Dedifferentiated amniotic fluid mesenchymal stem cell (primary cell): ENCODE measurements around the gene RNF212.

Experiments
- DNase-seq: peaks from one replicate; pipeline ENCODE4 v3.0.0-alpha.2; 2016; ENCODE audit errors: extremely low spot score

RNF212 gene

GRCh38 chr4:1115528-1116293, 2.3 kb upstream of the RNF212 start:
- DNase-seq: no peak

- no peak for DNase-seq
These were observed 562 bp downstream of the RNF212 start for GRCh38 chr4:1112821-1113182.

GRCh38 chr4:1112174-1112820, 1.1 kb downstream of the RNF212 start:
- DNase-seq: no peak

- no peak for DNase-seq
These were observed 2.0 kb downstream of the RNF212 start for GRCh38 chr4:1111259-1111809.

GRCh38 chr4:1109898-1110506, 3.4 kb downstream of the RNF212 start:
- no peak for DNase-seq

GRCh38 chr4:1109333-1109732, 4.0 kb downstream of the RNF212 start:
- no peak for DNase-seq

- DNase-seq: no peak
These were observed 7.7 kb downstream of the RNF212 start for GRCh38 chr4:1105662-1106061.

GRCh38 chr4:1105067-1105466, 8.3 kb downstream of the RNF212 start:
- DNase-seq: no peak

- no peak for DNase-seq
These were observed 8.7 kb downstream of the RNF212 start for GRCh38 chr4:1104647-1105046.

GRCh38 chr4:1099684-1100335, 13.6 kb downstream of the RNF212 start:
- DNase-seq: no peak

GRCh38 chr4:1099270-1099669, 14.1 kb downstream of the RNF212 start:
- DNase-seq: no peak

- DNase-seq: no peak
These were observed 14.9 kb downstream of the RNF212 start for GRCh38 chr4:1098311-1098925.

GRCh38 chr4:1097553-1097952, 15.8 kb downstream of the RNF212 start:
- DNase-seq: no peak

- DNase-seq: no peak
These were observed 16.5 kb downstream of the RNF212 start for GRCh38 chr4:1096841-1097240.

- DNase-seq: no peak
These were observed 19.1 kb downstream of the RNF212 start for GRCh38 chr4:1094336-1094690.

- DNase-seq: no peak
These were observed 19.7 kb downstream of the RNF212 start for GRCh38 chr4:1093391-1094335.

- no peak for DNase-seq
These were observed 20.4 kb downstream of the RNF212 start for GRCh38 chr4:1092983-1093361.

- DNase-seq: no peak
These were observed 21.1 kb downstream of the RNF212 start for GRCh38 chr4:1092026-1092982.

GRCh38 chr4:1091561-1091995, 21.8 kb downstream of the RNF212 start:
- no peak for DNase-seq
